ENCODE measurements around the gene GID4. TPM values are rescaled to one million over a fixed set of nuclear protein-coding genes. Genes with fewer than 3 reads are reported as not detected.

Gene GID4
- total and polyA plus RNA-seq, 9 of the 15 experiments (the other 6 are each of a cell fraction or from before 2014, with no cell fraction given): 1.2 to 6.4 (median 3.7) TPM

DNA sequence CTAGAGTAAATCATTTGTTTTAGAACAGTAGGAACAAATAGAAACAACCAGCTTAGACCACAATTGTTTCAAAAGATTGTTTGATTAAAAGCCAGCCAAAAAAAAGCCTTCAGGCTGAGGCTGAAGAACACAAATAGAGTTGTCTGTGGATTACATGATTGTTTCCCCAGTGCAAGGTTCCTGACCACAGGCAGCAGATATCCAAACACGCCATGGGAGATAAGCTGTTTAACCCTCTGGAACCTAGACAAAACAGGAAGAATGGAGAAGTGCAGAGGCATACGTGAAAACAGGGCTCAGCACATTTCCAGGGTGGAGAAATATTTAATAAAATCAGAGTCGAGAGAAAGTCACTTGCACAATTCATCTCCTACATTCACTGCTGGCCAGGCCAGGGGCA, 21.2 kb upstream of the GID4 start (continued):
- TF ChIP-seq, protein P1, sequence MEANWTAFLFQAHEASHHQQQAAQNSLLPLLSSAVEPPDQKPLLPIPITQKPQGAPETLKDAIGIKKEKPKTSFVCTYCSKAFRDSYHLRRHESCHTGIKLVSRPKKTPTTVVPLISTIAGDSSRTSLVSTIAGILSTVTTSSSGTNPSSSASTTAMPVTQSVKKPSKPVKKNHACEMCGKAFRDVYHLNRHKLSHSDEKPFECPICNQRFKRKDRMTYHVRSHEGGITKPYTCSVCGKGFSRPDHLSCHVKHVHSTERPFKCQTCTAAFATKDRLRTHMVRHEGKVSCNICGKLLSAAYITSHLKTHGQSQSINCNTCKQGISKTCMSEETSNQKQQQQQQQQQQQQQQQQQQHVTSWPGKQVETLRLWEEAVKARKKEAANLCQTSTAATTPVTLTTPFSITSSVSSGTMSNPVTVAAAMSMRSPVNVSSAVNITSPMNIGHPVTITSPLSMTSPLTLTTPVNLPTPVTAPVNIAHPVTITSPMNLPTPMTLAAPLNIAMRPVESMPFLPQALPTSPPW (CRISPR knock-in tag; IDR thresholded peaks at IDR 0.05): no peak
- TF ChIP-seq, protein P2, sequence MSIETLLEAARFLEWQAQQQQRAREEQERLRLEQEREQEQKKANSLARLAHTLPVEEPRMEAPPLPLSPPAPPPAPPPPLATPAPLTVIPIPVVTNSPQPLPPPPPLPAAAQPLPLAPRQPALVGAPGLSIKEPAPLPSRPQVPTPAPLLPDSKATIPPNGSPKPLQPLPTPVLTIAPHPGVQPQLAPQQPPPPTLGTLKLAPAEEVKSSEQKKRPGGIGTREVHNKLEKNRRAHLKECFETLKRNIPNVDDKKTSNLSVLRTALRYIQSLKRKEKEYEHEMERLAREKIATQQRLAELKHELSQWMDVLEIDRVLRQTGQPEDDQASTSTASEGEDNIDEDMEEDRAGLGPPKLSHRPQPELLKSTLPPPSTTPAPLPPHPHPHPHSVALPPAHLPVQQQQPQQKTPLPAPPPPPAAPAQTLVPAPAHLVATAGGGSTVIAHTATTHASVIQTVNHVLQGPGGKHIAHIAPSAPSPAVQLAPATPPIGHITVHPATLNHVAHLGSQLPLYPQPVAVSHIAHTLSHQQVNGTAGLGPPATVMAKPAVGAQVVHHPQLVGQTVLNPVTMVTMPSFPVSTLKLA (conservative IDR thresholded peaks at IDR 0.05): no peak
- TF ChIP-seq HEY1 (CRISPR knock-in tag; IDR thresholded peaks at IDR 0.05; ENCODE audit: borderline replicate concordance) (0 out of 2 replicates have a peak, but pooled peaks have one; percentile 51), CBFA2T3 (IDR thresholded peaks at IDR 0.05) (peak; percentile 68), CREM (IDR thresholded peaks at IDR 0.05; ENCODE audit: low read depth) (peak; percentile 39; the same call in 1 of the 2 replicates), MAFG (tag; conservative IDR thresholded peaks at IDR 0.05) (0 out of 2 replicates have a peak, but pooled peaks have one; percentile 11), FOXA3 (CRISPR knock-in tag; conservative IDR thresholded peaks at IDR 0.05 in 1 of 2, IDR thresholded peaks at IDR 0.05 in 1 of 2) (peak; percentile 69 to 85; a peak in 3 of 4 replicates), MEF2D (tag; conservative IDR thresholded peaks at IDR 0.05; ENCODE audit: low read depth) (peak; percentile 61; the same call in 1 of the 2 replicates), ZNF23 (CRISPR knock-in tag; IDR thresholded peaks at IDR 0.05) (no peak), MEIS2 (IDR thresholded peaks at IDR 0.05; ENCODE audit: partially characterized antibody) (peak; percentile 3), SMAD4 (CRISPR knock-in tag; conservative IDR thresholded peaks at IDR 0.05) (peak; percentile 98), EP300 (IDR thresholded peaks at IDR 0.05; ENCODE audit: low read length) (peak; percentile 61; the same call in 1 of the 2 replicates), ZNF766 (CRISPR knock-in tag; conservative IDR thresholded peaks at IDR 0.05) (peak; percentile 31; the same call in 1 of the 2 replicates), ZNF384 (IDR thresholded peaks at IDR 0.05; ENCODE audit: low read depth, low read length) (0 out of 2 replicates have a peak, but pooled peaks have one; percentile 14), ILF3 (IDR thresholded peaks at IDR 0.05; ENCODE audit: borderline replicate concordance) (no peak), RCOR1 (IDR thresholded peaks at IDR 0.05; ENCODE audit: borderline replicate concordance in 1 of 2, low read depth in 2 of 2, low read length in 2 of 2) (peak in 1 of 2 experiments; percentile 64; a peak in 2 of 4 replicates)
- TF ChIP-seq, protein P3, sequence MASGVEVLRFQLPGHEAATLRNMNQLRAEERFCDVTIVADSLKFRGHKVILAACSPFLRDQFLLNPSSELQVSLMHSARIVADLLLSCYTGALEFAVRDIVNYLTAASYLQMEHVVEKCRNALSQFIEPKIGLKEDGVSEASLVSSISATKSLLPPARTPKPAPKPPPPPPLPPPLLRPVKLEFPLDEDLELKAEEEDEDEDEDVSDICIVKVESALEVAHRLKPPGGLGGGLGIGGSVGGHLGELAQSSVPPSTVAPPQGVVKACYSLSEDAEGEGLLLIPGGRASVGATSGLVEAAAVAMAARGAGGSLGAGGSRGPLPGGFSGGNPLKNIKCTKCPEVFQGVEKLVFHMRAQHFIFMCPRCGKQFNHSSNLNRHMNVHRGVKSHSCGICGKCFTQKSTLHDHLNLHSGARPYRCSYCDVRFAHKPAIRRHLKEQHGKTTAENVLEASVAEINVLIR (CRISPR knock-in tag; IDR thresholded peaks at IDR 0.05): no peak
- TF ChIP-seq, protein P4, sequence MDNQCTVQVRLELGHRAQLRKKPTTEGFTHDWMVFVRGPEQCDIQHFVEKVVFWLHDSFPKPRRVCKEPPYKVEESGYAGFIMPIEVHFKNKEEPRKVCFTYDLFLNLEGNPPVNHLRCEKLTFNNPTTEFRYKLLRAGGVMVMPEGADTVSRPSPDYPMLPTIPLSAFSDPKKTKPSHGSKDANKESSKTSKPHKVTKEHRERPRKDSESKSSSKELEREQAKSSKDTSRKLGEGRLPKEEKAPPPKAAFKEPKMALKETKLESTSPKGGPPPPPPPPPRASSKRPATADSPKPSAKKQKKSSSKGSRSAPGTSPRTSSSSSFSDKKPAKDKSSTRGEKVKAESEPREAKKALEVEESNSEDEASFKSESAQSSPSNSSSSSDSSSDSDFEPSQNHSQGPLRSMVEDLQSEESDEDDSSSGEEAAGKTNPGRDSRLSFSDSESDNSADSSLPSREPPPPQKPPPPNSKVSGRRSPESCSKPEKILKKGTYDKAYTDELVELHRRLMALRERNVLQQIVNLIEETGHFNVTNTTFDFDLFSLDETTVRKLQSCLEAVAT (IDR thresholded peaks at IDR 0.05): peak in 1 of 2 experiments; percentile 79; a peak in 2 of 4 replicates
- TF ChIP-seq, protein P5, sequence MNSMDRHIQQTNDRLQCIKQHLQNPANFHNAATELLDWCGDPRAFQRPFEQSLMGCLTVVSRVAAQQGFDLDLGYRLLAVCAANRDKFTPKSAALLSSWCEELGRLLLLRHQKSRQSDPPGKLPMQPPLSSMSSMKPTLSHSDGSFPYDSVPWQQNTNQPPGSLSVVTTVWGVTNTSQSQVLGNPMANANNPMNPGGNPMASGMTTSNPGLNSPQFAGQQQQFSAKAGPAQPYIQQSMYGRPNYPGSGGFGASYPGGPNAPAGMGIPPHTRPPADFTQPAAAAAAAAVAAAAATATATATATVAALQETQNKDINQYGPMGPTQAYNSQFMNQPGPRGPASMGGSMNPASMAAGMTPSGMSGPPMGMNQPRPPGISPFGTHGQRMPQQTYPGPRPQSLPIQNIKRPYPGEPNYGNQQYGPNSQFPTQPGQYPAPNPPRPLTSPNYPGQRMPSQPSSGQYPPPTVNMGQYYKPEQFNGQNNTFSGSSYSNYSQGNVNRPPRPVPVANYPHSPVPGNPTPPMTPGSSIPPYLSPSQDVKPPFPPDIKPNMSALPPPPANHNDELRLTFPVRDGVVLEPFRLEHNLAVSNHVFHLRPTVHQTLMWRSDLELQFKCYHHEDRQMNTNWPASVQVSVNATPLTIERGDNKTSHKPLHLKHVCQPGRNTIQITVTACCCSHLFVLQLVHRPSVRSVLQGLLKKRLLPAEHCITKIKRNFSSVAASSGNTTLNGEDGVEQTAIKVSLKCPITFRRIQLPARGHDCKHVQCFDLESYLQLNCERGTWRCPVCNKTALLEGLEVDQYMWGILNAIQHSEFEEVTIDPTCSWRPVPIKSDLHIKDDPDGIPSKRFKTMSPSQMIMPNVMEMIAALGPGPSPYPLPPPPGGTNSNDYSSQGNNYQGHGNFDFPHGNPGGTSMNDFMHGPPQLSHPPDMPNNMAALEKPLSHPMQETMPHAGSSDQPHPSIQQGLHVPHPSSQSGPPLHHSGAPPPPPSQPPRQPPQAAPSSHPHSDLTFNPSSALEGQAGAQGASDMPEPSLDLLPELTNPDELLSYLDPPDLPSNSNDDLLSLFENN (IDR thresholded peaks at IDR 0.05; ENCODE audit: low read depth in 2 of 2, low read length in 2 of 2): 0 out of 4 replicates have a peak, but pooled peaks of 1 of the 2 experiments have one; percentile 39
